ENCODE data around the gene PITPNB.
A peak's percentile ranks its signal among the peaks of the same experiment; 100 is the strongest.

PITPNB gene

DNA sequence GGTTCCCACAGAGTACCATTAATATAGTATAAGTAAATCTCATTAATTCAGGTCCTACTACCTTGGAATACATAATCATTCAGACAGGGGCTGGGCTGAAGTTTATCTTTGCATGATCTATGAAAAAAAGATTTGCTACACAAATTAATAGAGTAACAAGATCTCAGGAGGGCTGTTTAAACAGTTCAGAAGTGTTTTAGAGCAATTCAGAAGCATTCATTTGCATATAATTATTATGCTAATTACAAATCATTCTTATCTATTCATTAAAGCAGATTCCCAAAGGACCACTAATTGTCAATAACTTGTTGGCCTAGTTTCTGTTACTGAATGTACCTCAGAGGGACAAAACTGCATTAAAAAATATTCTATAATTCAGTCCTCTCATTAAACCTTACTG, 40.5 kb downstream of the PITPNB start:
- no peak for DNase-seq

DNA sequence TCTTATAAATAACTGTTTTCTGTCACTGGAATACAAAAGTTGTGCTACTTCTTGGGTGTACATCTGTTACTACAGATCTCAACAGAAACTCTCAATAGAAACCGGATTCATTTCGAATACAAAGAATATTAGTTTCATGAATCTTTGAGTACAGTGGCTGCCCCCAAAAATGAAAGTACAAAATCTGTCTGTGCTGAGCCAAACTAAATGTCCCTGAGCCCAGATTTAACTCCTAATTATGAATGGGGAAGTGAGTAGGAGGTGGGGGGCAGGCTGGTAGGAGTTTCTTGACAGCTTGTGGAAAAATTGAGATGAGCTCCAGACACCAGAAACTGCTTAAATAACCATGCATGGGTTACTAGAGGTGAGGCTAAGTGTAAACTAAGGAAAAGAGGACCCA, 41.6 kb downstream of the PITPNB start:
- DNase-seq, result no peak

DNA sequence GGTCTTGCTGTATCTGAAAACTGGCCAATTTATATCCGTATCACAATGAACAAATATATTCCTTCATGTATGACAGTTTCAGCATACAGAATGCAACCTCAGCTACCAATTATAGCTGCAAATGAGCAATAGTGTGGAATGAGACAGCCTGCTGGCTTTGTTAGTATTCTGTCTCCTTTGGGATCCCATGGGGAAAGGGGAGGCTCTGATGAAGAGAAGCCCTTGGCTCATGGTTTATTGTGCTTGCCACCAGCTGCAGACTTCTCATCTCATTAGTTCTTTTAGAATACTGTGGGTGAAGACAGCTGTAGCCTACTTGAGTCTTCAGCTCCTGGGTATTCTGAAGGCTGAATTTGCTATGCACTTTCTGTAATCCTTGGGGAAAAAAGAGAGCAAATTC, 42.4 kb downstream of the PITPNB start:
- DNase-seq, result no peak

DNA sequence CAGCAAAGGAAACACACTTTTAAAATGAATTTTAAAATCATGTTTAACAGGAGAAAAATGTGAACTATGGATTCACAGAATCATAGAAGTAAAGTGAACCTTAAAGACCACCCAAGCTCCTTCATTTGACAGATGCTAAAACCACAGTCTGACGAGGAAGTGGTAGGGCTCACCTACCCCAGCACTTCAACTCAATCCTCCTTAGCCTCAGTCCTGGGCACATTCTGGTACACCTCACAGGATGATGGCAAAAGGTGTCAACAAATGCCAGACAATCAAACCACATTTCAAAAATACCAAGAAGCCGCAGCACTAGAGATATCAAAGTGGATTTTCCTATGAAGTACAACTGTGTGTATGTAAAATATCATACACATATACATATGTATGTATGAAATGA, 43.1 kb downstream of the PITPNB start:
- no peak for DNase-seq

DNA sequence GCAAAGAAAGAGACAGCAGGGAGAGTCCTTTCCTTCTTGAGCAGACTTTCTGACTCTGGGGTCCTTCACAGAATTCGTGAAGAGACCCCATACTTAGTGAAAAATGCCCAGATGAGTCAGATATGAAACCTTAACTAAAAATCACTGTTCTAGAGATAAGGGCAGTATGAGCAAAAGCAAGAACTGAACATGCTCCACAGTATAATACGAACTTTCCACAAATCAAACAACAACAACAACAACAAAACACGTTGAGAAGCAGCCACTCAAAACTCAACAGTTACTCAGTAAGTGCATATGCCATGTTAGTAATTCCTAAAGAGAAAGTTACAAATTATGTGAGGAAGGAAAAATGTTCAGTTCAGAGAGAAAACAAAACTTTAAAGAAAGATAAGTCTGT, 44.3 kb downstream of the PITPNB start:
- no peak for DNase-seq

DNA sequence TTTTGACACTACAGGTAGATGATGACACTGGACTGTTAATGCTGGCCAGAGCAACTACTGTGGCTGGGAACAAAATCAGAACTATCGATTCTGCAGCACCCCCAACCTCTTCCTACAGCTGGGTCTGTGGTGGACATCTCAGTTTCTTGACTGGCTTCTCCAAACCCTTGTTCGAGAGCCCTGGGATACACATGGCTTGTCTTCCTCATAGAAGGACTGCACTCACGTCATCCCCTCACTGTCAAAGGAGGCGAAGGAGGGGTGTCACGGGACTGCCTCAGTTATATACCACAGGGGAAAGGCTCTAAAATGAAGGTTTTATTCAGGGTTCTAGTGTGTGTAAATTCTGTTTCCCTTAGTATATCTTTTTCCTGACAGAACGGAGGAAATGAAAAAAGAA, 44.9 kb downstream of the PITPNB start:
- DNase-seq, result no peak

DNA sequence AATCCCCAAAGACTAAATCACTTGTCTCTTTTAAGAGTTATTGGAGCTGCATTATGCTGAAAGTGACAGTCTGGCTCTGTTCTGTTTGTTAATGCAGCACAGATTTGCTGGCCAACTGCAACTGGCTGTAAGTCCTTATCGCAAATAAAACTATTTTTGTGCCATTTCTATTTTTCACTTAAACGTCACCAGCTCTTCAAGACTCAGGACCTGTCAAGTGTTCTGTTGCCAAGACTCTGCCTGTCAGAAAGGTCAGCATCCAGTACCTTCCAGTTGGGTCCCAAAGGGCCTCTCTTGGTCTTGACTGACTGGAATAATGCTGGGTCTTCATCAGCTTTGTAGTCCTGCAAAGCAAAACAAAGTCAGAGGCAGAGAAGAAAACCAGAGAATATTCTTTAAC, 45.6 kb downstream of the PITPNB start:
- no peak for DNase-seq

DNA sequence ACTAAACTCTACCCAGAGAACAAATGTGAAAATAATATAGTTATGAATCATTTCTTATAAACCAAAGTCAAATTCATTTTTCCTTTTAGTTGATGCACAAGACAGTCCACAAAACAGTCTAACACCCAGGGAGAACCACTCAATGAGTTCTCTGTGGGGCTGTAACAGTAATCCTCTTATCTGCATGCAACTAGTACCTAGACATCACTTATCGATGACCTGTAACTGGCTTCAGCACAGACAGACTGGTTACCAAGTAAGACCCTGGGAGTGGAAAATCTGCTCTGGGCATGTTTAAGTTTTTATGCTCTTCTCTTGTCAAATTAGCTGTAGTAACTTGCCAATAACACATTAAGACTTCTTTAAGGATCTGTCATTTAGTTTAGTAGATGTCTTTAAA, 46.6 kb downstream of the PITPNB start:
- no peak for DNase-seq

DNA sequence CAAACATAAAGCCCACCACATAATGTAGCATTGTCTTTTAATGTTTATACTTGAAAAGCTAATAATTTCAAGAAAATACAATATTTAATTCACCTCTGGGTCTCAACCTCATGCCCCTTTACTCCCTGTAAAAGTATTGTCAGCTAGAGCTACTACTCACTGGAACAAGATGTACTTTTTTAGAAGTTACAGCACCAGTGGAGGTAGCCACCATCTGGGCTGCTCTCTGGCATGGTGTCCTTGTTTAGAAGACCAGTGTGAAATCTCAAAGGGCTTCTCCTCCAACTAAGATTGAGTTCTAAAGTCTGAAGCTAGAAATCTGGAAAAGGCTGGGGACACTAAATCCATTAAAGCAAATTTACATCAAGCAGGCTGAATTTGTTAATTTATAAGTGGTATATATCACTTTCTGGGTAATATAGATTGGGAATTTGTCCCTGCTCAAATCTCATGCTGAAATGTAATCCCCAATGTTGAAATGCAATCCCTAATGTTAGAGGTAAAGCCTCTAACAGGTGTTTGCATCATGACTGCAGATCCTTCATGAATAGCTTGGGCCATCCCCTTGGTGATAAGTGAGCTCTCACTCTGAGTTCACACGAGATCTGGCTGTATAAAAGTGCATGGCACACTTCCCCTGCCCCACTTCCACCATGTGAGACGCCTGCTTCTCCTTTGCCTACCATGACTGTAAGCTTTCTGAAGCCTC, 47.6 kb downstream of the PITPNB start:
- no peak for DNase-seq

DNA sequence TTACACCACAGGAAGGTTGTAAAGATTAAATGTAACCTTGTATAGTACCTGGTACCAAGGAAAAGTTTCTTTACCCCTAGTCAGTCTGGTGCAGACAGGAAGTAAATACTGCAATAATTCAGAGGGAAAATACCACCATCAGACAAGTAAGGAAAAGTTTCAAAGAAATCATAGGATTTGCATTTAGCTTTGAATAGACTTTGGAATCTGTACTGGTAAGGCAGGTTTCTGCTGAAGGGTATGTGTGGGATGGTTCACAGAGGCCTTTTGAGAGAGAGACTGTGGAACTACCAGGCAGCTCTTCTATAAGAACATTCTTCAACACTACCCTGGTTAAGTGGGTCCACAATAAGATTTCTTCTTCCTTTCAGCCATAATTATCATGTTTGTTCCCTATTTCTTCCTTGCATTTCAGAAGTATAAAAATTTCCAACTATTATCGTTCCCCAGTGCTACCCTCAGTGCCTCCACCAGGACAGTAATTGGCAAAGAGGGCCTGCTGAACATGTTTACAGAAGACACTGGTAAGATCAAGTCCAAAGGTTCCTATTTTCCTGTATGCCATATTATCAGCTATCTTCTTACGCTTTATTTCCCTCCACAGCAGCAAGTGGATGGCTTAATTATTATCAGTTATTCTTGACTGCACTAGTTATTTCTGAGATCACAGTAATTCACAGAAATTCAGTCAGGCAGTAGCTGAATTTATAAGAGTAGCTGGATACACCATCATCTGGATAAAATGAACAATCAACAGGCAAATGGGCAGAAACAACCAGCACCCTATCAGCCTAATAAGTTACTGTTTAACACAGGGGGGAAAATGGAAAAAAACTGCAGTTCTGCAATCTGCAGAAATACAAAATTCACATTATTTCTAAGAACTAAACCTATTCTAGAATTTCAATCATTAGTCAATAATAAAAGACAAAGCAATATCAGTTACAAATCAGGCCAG, 48.5 kb downstream of the PITPNB start:
- DNase-seq, result no peak

DNA sequence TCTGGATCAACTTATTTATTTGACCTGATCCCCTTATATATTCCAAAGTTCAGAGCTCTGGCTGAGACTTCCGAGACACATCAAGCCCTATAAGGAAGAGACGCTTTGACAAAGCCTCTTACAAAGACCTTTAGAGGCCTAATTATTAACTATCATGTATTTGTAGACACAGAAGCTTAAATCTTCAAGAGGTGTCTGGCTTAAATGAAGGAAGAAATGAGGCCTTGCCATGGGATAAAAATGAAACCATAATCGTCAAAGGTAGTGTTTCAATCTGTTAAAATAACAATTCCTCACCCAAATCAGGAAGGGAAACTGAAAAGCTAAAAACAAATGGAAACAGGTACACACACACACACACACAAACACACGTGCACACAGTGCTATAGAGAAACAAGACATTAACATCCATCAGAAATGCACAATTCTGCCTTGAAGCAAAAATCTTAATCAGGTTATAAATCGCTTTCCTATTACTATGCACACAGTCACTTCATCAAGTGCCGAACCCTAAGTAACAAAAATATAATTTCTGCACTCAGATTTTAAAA, 50.2 kb downstream of the PITPNB start:
- no peak for DNase-seq

DNA sequence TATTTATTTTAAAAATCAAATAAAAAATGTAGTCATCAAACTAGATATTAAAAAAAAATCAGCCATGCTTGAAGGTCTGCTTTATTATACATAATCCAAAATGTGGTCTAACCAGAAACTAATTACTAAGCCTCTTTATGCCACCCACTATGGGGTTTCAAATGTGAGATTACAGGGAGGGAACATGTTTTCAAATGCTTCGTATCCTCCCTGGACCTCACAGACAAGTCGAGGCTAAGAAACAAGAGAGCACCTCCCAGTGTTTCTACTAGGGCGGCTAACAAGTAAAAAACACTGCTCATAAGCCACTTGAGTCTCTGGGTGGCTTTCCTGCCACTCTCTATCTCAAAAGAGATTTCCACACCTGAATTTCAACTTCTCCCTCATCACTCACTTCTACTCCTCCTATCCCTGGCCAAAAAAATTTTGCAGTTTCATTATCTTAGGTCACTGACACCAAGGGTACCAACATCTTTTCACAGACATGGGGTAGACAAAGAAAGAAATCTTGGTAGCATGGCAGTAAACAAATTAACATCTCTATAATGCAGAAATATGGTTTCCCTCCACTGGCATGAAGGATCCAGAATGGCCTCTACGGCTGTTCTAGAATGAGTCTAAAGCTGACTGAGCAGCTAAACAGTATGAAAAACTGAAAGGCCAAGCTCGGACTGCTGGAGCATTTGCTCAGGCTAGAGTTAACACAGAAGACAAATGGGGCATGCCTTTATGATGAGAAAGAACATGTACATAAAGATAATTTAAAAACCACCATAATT, 50.9 kb downstream of the PITPNB start:
- DNase-seq, result no peak

DNA sequence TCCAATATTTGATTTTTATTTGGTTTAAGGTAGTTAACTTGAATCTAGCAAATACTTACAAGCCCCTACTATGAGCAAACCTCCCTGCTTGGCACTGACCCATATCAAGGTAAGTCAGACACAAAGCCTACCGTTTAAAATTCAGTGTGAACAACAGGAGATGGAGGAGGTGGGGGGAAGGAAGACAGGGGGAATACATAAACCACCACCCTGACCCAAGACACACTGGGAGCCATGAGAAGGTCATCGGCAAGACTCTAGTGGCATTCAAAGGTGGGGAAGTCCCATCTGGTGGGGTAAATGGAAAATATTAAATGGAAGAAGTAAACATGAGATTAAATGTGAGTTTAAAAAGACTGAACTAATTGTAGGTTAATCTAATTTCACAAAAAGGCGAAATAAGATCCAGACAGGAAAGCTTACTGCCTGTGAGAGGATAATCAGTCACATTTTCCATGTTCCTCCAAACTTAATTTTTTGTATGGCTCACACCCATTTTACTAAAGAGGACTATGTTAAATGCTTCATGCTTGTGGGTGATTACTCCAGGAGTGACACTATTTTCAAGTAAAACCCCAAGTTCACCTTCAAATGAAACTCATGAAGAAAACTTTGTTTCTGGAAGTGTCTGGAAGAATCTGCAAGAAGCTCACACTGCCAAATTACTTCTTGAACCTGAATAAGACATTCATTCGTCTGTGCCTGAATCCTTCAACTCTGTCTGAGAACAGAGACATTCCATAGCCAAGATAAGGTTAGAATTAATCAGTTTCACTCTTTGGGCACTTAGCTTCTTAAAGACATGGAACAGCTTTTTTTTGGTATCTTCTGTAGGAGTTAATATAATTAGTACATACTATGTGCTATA, 51.7 kb downstream of the PITPNB start:
- DNase-seq, result peak in 1 of 2 donors; percentile 23

DNA sequence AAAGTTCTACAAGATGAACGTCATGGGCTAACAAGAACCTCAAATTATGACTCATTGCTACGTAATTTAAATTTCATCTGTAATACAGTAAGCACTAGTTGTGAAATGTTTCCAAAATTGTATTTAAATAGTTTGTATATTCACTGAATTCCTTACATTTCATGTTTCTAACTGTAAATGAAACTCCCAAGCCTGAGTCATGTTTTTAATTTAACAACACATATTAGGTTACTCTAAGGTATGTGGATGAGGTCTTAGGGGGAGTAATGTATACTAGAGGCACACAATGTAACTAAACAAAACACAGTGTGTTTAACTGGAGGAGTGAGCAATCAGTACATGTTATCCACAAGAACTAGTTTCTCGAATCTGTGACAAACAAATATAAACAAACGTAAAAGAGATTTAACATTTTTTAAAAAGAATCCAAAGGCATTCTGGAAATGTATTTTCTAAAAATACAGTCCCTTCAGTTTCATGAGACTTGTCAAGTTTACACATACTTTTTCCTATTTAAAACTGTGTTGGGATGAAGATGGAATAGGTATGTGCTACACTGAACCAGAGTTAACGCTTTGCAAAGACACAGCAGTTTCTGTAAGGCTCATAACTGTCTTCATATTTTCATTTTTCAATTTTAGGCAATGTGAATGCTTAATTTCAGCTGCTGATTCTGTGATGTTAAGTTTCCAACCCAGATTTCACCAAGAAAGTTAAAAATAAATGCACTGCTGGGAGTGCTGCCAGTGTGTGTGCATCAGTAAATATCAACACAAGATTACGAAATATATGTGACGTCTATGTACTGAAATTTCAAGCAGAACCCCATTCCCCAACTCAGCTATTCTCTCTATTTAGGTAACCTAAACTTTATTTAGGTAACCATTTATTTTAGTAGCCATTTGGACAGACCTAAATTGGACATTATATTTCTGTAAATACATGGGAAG, 52.6 kb downstream of the PITPNB start:
- DNase-seq, result no peak

DNA sequence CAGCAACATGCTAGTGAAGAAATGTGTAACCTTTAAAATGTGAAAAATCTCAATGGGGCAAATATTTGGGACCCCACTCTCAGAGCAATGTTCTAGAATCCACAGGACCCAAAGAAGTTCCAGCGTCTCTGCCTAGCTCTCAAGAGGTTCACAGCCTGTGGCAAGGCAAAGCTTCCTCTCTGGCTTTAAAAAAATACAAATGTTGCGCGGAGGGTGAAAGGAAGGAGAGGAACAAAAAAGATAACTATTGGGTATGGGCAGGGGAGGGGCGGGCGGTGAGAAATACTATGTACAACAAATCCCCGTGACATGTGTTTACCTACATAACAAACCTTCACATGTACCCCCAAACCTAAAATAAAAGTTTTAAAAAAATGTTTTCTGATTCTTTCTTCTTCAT, 53.6 kb downstream of the PITPNB start:
- no peak for DNase-seq

DNA sequence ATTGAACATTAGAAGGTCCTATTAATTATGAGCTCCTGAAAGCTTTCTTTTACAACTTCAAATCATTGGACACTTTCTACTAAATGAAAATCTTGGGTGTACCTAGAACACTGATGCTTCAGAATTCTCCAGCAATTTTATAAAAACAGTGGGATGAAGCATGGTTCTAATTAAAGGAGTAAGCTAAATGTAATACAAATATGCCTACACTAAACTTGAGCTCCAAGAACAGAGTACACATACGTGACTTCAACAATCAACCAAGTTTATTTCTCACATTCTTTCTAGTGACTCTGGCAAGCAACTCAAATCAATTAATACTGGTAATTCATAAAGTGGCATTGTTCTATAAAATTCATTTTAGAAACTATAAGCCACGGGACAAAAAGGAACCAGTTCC, 55.5 kb downstream of the PITPNB start:
- no peak for DNase-seq

DNA sequence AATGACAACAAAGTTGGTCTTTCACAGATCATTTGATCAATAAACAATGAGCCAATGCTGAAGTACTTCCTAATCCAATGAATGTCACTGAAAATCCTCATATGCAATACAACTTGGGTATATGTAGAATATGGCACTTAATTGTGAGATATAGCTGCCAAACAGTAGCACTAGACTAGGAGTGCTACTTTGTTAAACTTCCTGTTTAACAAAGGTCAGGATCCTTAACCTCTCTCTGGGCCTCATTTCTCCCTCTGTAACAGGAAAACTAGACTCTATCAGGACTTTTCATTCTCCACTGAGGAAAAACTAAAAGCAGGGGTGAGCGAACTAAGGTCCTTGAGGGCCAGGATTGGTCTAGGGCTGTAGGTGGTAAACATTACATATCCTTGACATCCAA, 56.1 kb downstream of the PITPNB start:
- DNase-seq, result no peak

DNA sequence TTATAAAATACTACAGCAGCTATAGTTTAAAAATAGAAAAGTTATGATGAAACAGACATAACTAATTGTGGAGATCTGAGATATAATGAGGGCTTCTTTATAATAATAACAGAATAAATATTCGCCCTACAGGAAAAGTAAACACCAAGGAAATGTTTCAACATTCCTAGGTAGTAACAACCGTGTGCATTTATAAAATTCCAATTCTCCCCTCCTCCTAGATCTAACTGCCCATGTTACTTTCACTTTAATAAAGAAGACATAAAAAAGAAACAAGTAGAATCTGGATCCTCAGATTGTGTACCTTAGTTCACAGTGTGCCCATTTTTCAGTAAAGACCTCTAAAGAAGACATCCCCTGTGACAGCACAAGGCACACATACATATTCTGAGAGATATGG, 59.7 kb downstream of the PITPNB start:
- no peak for DNase-seq

DNA sequence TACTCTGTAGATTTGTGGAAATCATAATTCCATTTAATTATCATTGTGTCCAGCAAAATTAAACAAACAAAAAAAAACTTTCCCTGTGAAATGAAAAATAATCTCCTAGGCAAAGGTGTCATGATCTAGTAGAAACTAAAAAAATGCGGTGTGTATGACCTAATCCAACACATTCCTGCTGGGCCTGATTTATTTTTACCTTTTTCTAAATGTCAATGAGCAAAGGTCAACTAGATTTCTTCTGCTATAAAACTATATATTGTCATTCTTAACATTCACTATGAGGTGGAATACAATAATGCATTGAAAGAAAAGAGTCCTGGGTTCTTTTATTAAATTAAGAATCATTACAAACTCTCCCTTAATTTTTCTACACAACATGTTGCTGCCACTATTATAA, 60.4 kb downstream of the PITPNB start:
- no peak for DNase-seq

DNA sequence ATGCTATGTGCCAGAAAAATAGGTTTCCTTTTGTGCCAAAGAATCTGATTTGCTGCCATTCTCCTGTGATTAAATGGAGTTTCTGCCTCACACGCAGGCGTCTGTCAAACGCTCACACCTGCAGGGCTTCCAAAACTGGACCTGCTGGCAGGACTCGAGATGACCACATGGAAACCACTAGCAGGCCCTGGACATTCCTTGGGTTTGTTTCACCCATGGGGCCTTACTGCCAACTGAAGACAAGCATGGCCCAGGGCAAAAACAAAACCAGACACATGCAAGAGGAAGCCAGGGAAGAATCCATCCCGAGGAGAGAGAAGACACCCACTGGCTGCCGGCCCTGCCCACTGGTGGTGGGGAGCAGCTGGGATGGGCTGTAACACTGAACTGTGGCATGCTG, 61.6 kb downstream of the PITPNB start:
- DNase-seq, result no peak

DNA sequence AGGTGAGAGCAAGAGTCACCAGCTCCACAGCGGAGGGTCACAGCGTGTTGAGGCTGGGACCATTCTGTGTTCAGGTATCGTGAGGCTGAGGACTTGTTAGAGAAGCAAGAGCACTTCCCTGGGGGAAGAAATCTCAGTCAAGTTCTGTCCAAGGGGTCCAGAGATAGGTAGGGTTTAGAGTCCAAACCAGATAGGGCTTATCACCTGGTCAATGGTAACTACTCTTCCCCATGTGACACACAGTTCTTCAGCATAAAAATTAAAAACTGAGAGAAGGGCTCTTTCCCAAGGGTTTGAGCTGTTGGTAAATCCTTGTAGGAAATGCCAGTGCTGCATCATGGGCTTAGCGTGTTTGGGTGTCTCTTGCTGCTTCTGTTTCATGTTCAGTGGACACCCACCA, 62.7 kb downstream of the PITPNB start:
- no peak for DNase-seq

Data from stimulated activated CD4-positive, alpha-beta T cell treated with anti-CD3 and anti-CD28 coated beads, Interleukin-2, amount 100 ng/mL, for 24 hours (primary cell).